G401.6 (cell line): ENCODE results near the gene CFI.
"Not testable (repeated sequence)": the region's sequence is repeated elsewhere in the genome, so short reads cannot be mapped to it uniquely, and the experiment has no call there.

Experiments
- FAIRE-seq: peaks from 2 replicates; lab custom pipeline; 2012; peaks lifted over from hg19 to GRCh38; lab: Jason Lieb, UNC

The CFI gene

GRCh38 chr4:109795059-109795458 is 6.7 kb downstream of the CFI start:
- no peak for FAIRE-seq

GRCh38 chr4:109787807-109788206 is 14.0 kb downstream of the CFI start:
- FAIRE-seq = no peak

- no peak for FAIRE-seq
These were observed 15.0 kb downstream of the CFI start for GRCh38 chr4:109786846-109787245.

- not testable (repeated sequence) for FAIRE-seq
These were observed 19.7 kb downstream of the CFI start for GRCh38 chr4:109782092-109782491.

GRCh38 chr4:109764789-109765402 is 36.9 kb downstream of the CFI start:
- no peak for FAIRE-seq

GRCh38 chr4:109764376-109764775 is 37.4 kb downstream of the CFI start:
- FAIRE-seq = no peak

- no peak for FAIRE-seq
These were observed 41.1 kb downstream of the CFI start for GRCh38 chr4:109760682-109761081.

- FAIRE-seq = no peak
These were observed 46.1 kb downstream of the CFI start for GRCh38 chr4:109755656-109756055.

- FAIRE-seq = no peak
These were observed 47.5 kb downstream of the CFI start for GRCh38 chr4:109754093-109754857.

- FAIRE-seq = no peak
These were observed 49.3 kb downstream of the CFI start for GRCh38 chr4:109752525-109752924.

GRCh38 chr4:109751852-109752251 is 49.9 kb downstream of the CFI start:
- no peak for FAIRE-seq

- no peak for FAIRE-seq
These were observed 51.1 kb downstream of the CFI start for GRCh38 chr4:109750652-109751244.

- no peak for FAIRE-seq
These were observed 52.3 kb downstream of the CFI start for GRCh38 chr4:109749388-109750082.

- no peak for FAIRE-seq
These were observed 53.7 kb downstream of the CFI start for GRCh38 chr4:109748114-109748513.

GRCh38 chr4:109746728-109747127 is 55.1 kb downstream of the CFI start:
- no peak for FAIRE-seq

GRCh38 chr4:109745830-109746229 is 56.0 kb downstream of the CFI start:
- FAIRE-seq = no peak

- no peak for FAIRE-seq
These were observed 62.3 kb downstream of the CFI start for GRCh38 chr4:109739547-109739946.

- FAIRE-seq = no peak
These were observed 63.5 kb downstream of the CFI start for GRCh38 chr4:109738104-109738872.

- FAIRE-seq = no peak
These were observed 66.0 kb downstream of the CFI start for GRCh38 chr4:109735566-109736365.

GRCh38 chr4:109733728-109734127 is 68.1 kb downstream of the CFI start:
- FAIRE-seq = no peak
